ENCODE measurements around the gene DCAF8. TPM values are rescaled to one million over a fixed set of nuclear protein-coding genes. Genes with fewer than 3 reads are reported as not detected.

The DCAF8 gene
- total and polyA plus RNA-seq, 2 experiments from 2014 or later, result 79.7 to 80.4 TPM

DNA sequence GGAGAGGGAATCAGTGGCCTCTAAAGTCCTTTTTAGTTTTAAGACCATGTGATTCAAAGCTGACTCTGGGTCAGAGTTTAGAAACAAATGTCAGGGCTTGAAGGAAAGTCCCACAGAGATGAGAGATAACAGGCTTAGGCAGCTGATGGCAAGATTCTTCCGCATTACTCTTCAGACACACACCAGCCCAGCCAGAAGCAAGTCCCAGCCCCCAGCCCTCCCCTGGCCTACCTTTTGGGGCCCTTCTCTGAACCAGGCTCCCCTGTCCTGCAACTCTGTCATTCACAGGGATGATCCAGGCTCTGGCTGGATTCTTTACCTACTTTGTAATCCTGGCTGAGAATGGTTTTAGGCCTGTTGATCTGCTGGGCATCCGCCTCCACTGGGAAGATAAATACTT is 85.1 kb downstream of the DCAF8 start:
- Histone ChIP-seq H3K9me2 (ENCODE audit: insufficient read depth) (no peaks in the 10 kb centered on the region), H3K4me1 (ENCODE audit: insufficient read depth) (no peaks in the 10 kb centered on the region), H3K9me3 (ENCODE audit: low read depth) (no peaks in the 10 kb centered on the region), H3K27me3 (replicated peaks; ENCODE audit: insufficient read depth) (0 out of 2 replicates have a peak, but pooled peaks cover 5% of the 10 kb centered on the region), H3K27ac (no peak overlapping the region), H4K20me1 (ENCODE audit: insufficient read depth) (no peaks in the 10 kb centered on the region), H3K4me3 (no peak overlapping the region), H3K9ac (no peak overlapping the region), H3F3A (ENCODE audit: insufficient read depth) (no peaks in the 10 kb centered on the region), H2AFZ (no peak overlapping the region), H3K36me3 (ENCODE audit: low read depth) (no peaks in the 10 kb centered on the region), H3K4me2 (ENCODE audit: unreplicated experiment) (no peak overlapping the region), H3K79me2 (ENCODE audit: insufficient read depth) (no peaks in the 10 kb centered on the region)
- TF ChIP-seq EZH2 (IDR thresholded peaks at IDR 0.05; ENCODE audit: insufficient read depth, poor library complexity, severe bottlenecking) (no peak), EZH2phosphoT487 (IDR thresholded peaks at IDR 0.05; ENCODE audit: insufficient read depth, low read depth) (no peak)
- in situ Hi-C loops (cut with MboI), result no loop called here
- no peak for DNase-seq
- 97% methylated on average over 2 of the region's 2 CpGs for WGBS, 2 experiments (ENCODE audit: low coverage in 1 of 2, low lambda C conversion rate in 2 of 2, missing lambda C conversion rate in 2 of 2)

DNA sequence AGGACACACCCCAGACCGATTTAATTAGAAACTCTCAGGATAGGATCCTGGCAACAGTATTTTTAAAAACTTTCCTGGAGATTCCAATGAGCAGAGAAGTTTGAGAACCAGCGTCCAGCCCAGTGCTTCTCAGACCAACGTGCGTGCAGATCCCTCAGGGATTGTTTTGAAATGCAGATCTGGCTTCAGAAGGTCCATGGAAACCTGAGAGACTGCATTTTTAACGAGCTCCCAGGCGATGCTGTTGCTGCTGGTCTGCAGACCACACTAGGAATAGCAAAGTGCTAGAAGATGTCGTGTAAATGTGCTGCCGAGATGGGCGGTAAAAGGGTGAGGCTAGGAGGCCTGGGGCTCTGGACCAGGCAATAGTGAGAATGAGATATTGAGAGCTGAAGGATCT is 90.4 kb downstream of the DCAF8 start:
- 57 to 59% methylated on average over 9 of the region's 9 CpGs for WGBS, 2 experiments (ENCODE audit: low coverage in 1 of 2, low lambda C conversion rate in 2 of 2, missing lambda C conversion rate in 2 of 2)
- H3K4me2 ChIP-seq (ENCODE audit: unreplicated experiment), result no peak overlapping the region
- no peak for DNase-seq

DNA sequence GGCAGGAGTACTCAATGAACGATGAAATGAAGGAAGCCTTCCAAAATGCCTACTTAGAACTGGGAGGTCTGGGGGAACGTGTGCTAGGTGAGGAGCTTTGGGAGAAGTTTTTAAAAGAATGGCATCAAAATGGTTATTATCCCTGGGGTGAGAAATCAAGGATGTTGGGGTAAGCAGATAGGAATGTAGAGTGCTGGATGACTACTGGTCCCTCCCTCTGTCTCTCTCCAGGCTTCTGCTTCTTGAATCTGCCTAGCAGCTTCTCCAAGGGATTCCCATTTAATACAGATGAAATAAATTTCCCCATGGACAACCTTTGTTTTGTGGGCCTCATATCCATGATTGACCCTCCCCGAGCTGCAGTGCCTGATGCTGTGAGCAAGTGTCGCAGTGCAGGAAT is 91.0 kb downstream of the DCAF8 start:
- no peaks in the 10 kb centered on the region for H3K36me3 ChIP-seq (ENCODE audit: low read depth)
- in situ Hi-C loops (cut with MboI), result no loop called here
- H3K27me3 ChIP-seq (replicated peaks; ENCODE audit: insufficient read depth), result no peaks in the 10 kb centered on the region
- H3K4me2 ChIP-seq (ENCODE audit: unreplicated experiment), result peak overlapping the region; percentile 38
- H3K4me3 ChIP-seq, result no peak overlapping the region
- no peaks in the 10 kb centered on the region for H3F3A ChIP-seq (ENCODE audit: insufficient read depth)
- 65 to 67% methylated on average over 4 of the region's 4 CpGs for WGBS, 2 experiments (ENCODE audit: low coverage in 1 of 2, low lambda C conversion rate in 2 of 2, missing lambda C conversion rate in 2 of 2)
- H3K4me1 ChIP-seq (ENCODE audit: insufficient read depth), result peaks cover 8% of the 10 kb centered on the region
- H3K79me2 ChIP-seq (ENCODE audit: insufficient read depth), result no peaks in the 10 kb centered on the region
- no peak overlapping the region for H3K9ac ChIP-seq
- H3K9me2 ChIP-seq (ENCODE audit: insufficient read depth), result no peaks in the 10 kb centered on the region
- no peak for TF ChIP-seq EZH2 (IDR thresholded peaks at IDR 0.05; ENCODE audit: insufficient read depth, poor library complexity, severe bottlenecking)
- no peak for TF ChIP-seq EZH2phosphoT487 (IDR thresholded peaks at IDR 0.05; ENCODE audit: insufficient read depth, low read depth)
- no peaks in the 10 kb centered on the region for H4K20me1 ChIP-seq (ENCODE audit: insufficient read depth)
- H2AFZ ChIP-seq, result no peak overlapping the region
- no peaks in the 10 kb centered on the region for H3K9me3 ChIP-seq (ENCODE audit: low read depth)
- no peak overlapping the region for H3K27ac ChIP-seq
- peak; percentile 80 for DNase-seq

More for the DNA sequence above, 90.4 kb downstream of the DCAF8 start:
- no peak for TF ChIP-seq EZH2phosphoT487 (IDR thresholded peaks at IDR 0.05; ENCODE audit: insufficient read depth, low read depth)
- no peak for TF ChIP-seq EZH2 (IDR thresholded peaks at IDR 0.05; ENCODE audit: insufficient read depth, poor library complexity, severe bottlenecking)
- no peaks in the 10 kb centered on the region for H3K9me3 ChIP-seq (ENCODE audit: low read depth)
- peaks cover 8% of the 10 kb centered on the region for H3K4me1 ChIP-seq (ENCODE audit: insufficient read depth)
- H3K9ac ChIP-seq, result no peak overlapping the region
- no peaks in the 10 kb centered on the region for H3K27me3 ChIP-seq (replicated peaks; ENCODE audit: insufficient read depth)
- in situ Hi-C loops (cut with MboI), result no loop called here
- H4K20me1 ChIP-seq (ENCODE audit: insufficient read depth), result no peaks in the 10 kb centered on the region
- H3K79me2 ChIP-seq (ENCODE audit: insufficient read depth), result no peaks in the 10 kb centered on the region
- H3K9me2 ChIP-seq (ENCODE audit: insufficient read depth), result no peaks in the 10 kb centered on the region
- H2AFZ ChIP-seq, result no peak overlapping the region
- H3F3A ChIP-seq (ENCODE audit: insufficient read depth), result no peaks in the 10 kb centered on the region
- H3K4me3 ChIP-seq, result no peak overlapping the region
- H3K27ac ChIP-seq, result no peak overlapping the region
- no peaks in the 10 kb centered on the region for H3K36me3 ChIP-seq (ENCODE audit: low read depth)

- no peaks in the 10 kb centered on the region for H3F3A ChIP-seq (ENCODE audit: insufficient read depth)
- no peaks in the 10 kb centered on the region for H3K79me2 ChIP-seq (ENCODE audit: insufficient read depth)
- no peak overlapping the region for H3K4me3 ChIP-seq
- H3K9me2 ChIP-seq (ENCODE audit: insufficient read depth), result no peaks in the 10 kb centered on the region
- H3K36me3 ChIP-seq (ENCODE audit: low read depth), result no peaks in the 10 kb centered on the region
- no peaks in the 10 kb centered on the region for H4K20me1 ChIP-seq (ENCODE audit: insufficient read depth)
- TF ChIP-seq EZH2 (IDR thresholded peaks at IDR 0.05; ENCODE audit: insufficient read depth, poor library complexity, severe bottlenecking), result no peak
- no peak for TF ChIP-seq EZH2phosphoT487 (IDR thresholded peaks at IDR 0.05; ENCODE audit: insufficient read depth, low read depth)
- H3K27me3 ChIP-seq (replicated peaks; ENCODE audit: insufficient read depth), result no peaks in the 10 kb centered on the region
- WGBS, 2 experiments (ENCODE audit: low coverage in 1 of 2, low lambda C conversion rate in 2 of 2, missing lambda C conversion rate in 2 of 2), result 72 to 75% methylated on average over 15 of the region's 15 CpGs
- peaks cover 8% of the 10 kb centered on the region for H3K4me1 ChIP-seq (ENCODE audit: insufficient read depth)
- no peak for DNase-seq
- no peak overlapping the region for H3K9ac ChIP-seq
- in situ Hi-C loops (cut with MboI), result no loop called here
- no peak overlapping the region for H3K4me2 ChIP-seq (ENCODE audit: unreplicated experiment)
- H2AFZ ChIP-seq, result no peak overlapping the region
- no peak overlapping the region for H3K27ac ChIP-seq
- H3K9me3 ChIP-seq (ENCODE audit: low read depth), result no peaks in the 10 kb centered on the region
These were observed 92.6 kb downstream of the DCAF8 start for GRCh38 chr1:160169553-160170399.

Measured in GM23248 (cell line).